HG02798 (cell line): ENCODE results near the gene KMT2C.
A peak's percentile ranks its signal among the peaks of the same experiment; 100 is the strongest.
"Not testable (repeated sequence)": the region's sequence is repeated elsewhere in the genome, so short reads cannot be mapped to it uniquely, and the experiment has no call there.

ENCODE experiments used
- ATAC-seq: cut with Tn5 transposase; IDR thresholded peaks from one replicate; pipeline ENCODE4 v1.9.1; 2021; ENCODE audit warnings: mild to moderate bottlenecking; ENCODE audit not compliant: unreplicated experiment, poor library complexity

KMT2C gene

DNA sequence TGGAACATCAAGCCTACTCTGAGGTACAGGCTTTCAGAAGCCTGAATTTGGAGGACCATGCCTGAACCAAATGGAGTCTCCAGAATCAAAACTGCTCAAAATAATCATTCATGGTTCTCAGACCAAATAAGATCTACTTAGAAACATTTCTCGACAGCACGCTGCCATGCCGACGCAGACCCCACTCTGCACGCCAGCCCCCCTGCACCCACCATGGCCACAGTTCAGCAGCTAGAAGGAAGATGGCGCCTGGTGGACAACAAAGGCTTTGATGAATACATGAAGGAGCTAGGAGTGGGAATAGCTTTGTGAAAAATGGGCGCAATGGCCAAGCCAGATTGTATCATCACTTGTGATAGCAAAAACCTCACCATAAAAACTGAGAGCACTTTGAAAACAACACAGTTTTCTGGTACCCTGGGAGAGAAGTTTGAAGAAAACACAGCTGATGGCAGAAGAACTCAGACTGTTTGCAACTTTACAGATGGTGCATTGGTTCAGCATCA lies 6.6 kb upstream of the KMT2C start:
- ATAC-seq = no peak

DNA sequence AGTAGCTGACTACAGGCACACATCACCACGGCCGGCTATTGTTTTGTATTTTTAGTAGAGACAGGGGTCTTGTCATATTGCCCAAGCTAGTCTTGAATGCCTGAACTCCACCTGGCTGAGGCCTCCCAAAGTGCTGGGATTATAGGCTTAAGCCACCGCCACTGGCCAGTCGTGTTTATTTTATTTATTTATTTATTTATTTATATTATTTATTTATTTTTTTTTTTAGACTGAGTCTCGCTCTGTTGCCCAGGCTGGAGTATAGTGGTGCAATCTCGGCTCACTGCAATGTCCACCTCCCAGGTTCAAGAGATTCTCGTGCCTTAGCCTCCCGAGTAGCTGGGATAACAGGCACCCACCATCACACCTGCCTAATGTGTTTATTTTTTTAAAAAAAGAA lies 6.0 kb upstream of the KMT2C start:
- ATAC-seq = not testable (repeated sequence)

DNA sequence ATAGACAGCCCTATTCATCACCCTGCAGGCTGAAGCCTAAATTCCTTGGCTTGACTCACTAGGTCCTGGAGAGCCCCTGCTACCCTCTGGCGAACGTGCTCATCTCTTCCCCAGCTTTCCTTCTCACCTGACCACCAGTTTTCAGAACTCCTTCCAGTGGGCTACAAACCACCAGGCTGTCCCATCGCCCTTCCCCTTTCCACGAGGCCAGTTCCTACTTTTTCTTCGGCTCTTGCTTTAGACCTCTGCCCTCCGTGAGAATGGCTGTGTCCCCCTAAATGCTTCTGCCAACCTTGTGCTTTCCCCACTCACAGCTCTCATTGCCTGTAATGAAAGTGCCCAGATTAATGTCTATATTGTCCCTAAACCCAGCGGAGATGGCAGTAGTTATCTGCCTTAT lies 5.4 kb upstream of the KMT2C start:
- ATAC-seq = not testable (repeated sequence)

DNA sequence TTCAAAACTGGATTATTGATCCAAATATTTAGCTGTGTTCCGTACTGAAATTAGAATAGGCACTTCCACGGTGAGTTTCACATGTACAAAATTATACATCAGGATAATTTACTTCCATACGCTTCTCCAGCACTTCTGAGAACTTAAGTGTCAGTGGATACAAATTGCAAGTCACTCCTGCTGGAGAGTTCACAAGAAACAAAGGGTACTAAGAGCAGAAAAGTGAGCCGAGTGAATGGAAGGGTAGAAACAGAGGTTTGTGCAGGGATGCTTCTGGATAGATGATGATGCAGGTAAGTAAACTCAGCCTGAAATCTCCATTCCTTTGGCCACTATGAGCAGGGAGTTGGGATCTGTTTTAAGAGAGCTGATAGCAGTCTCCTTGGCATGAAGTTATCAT lies 2.2 kb upstream of the KMT2C start:
- not testable (repeated sequence) for ATAC-seq

DNA sequence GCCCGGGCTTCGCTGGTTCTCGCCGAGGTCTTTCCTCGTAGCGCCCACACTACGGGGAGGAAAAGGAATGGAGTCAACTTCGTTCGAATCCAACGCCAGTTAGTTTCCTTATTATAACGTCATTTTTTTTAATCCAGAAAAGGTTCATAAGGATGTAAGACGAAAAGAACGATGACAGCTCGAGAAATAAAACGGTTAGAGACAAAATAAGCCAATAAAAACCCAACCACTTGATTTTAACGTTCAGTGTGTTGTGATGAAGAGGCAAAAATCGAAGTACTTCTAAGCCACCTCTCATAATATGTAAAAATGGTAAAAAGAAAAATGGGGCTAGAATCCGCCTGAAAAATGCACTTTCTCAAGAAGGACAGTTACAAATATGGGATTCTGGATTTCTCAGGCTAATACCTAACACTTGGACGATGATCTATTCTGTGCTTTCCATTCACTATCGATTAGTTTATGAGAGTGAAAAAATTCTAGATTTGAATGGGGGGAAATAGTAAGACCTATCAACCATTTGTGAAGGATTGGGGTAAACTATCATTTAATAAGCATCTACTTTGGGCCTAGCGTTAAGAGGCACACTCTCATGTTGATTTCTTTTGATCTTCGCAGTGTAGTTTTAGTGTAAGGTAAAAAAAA lies 1.2 kb upstream of the KMT2C start:
- not testable (repeated sequence) for ATAC-seq

DNA sequence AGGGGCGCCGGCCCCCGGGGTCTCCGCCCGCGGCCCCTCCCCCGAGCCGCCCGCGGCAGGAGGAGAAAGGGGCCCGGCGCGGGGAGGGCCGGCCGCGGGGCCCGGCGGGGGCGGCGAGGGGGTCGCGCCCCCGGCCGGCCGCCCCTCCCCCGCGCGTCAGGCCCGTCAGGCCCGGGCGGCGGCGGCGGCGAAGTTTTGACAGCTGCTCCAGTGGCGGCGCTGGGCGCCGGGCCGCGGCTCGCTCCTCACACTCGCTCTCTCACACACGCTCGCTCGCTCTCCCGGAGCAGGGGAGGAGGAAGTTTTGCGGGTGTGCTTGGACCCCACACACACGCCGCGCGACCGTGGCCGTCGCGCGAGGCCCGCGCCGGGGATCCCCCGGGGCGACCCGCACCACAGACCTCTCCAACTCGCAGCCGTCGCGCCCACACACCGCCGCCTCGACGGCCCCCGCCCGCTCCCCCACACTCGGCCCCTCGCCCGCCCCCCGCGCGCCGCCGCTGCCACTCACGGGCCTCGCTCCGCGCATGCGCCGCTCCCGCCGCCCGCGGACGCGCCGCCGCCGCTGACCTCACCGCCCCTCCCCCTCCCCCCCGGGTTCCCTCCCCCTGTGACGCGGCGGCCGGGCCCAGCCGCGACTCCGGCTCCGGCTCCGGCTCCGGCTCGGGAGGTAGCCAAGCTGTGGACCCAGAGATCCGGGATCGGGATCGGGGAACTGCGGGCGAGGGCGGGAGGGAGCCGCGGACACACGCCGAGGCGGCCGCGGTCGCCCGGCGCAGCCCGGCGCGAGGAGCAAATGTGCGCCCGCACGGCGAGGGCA lies 518 bp upstream of the KMT2C start:
- ATAC-seq = peak; percentile 65

DNA sequence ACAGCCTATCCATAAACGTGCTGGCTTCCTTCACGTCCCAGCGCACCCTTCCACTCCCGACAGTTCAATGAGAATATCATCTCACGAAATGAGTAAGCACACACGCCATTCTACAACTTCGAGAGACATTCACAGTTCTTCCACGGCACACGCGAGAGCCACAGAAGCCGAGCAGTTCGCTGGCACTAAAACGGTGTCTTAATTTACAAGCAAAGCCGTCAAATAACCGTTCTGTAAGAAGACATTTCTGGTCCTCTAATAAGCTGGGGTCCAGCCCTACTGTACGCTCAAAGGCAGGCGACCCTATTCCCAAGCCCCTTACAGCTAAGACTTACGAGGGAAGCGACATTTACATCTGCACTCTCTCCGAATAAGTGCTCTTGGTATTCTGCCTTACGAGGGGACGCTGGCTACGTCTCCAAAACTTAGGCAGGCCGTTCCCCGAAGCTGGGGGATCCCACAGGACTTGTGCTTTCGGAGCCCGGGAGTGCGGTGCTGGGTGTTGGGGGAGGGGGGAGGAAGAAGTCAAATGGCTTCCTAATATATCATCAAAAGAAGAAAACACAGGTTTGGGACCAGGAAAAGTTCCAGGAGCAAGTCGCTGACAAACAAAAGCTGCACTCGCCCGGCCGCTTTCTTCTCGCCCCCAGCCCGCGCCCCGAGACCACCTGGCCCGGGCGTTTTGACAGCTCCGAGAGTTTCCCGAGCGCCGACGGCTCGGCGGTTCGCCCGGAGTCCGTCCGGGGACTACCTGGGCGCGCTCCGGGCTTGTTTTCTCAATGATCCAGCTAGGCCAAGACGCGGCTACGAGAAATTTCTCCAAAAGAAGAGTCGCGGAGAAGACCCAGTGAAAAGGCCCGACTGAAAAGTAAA lies 1.1 kb downstream of the KMT2C start:
- ATAC-seq = not testable (repeated sequence)

DNA sequence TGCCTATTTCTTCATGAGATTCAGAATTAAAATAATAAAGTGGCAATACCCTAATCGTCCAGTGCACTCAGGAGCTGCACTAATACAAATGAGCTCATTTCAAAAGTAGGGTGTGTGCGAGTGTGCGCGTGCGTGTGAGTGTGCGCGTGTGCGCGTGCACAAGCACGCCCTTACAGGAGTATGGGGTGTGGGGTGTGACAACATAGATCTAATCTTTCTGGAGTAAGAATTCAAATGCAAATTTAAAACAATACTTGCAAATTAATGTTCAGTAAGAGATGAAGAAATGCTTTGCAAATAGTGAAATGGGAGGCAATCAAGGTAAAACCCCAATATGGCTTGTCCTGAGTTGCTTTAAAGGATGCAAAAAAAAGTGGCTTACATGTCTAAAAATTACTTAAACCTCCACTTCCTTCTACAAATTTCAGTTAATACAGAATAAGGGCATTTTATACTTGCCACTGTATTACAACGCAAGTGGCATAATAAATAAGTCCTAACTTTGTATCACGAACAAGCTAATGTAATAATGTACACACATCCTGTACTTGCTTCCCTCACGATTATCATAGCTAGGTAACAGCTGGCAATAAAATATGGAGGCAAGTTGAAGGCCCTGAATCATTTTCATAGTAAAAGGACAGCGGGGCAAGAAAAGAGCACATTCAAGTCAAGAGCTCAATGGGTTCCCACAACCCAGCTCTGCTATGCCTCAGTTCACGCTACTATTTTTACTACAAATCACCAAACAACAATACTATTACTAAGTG lies 1.9 kb downstream of the KMT2C start:
- ATAC-seq = peak; percentile 17

DNA sequence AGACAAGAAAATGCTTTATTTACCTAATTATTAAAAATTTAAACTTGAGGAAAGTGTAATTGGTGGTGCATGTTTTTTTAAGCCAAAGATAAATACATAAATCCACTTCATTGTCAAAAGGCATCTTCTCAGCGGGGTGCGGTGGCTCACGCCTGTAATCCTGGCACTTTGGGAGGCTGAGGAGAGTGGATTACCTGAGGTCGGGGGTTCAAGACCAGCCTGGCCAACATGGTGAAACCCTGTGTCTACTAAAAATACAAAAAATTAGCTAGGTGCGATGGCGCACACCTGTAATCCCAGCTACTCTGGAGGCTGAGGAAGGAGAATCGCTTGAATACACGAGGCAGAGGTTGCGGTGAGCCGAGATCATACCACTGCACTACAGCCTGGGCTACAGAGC lies 3.1 kb downstream of the KMT2C start:
- ATAC-seq = not testable (repeated sequence)

DNA sequence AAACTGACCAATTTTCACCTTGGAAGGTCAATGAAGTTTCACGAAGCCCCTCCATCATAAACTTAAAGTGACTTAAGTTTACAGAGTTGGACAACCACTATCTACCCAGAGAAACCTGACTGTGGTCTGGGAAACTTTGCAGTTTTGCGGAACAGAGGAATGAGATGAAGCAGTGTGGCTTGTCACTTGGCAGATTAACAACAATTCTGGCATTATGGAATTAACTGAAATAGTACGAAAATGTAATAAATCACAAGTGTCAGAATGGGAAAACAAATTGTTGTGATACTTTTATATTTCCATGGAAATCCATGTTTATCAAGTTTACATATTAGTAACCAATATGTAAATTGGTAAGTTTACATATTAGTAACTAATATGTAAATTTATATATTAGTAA lies 4.9 kb downstream of the KMT2C start:
- ATAC-seq = no peak

DNA sequence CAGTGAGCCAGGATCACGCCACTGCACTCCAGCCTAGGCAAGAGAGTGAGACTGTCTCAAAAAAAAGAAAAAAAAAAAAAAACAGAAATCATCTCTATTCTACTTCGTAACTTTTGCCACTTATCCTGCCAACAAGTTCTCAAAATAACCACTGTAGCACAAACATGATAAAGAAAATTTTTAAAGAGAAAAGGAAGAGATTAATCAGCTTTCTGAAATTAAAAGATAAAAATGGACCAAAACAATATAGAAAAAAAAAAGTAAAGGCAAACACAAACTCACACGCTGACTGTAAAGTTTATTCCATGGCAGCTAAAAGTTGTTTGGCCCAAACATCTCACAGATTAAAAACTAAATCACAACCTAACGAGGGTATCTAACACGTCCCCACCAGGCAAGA lies 5.7 kb downstream of the KMT2C start:
- not testable (repeated sequence) for ATAC-seq

DNA sequence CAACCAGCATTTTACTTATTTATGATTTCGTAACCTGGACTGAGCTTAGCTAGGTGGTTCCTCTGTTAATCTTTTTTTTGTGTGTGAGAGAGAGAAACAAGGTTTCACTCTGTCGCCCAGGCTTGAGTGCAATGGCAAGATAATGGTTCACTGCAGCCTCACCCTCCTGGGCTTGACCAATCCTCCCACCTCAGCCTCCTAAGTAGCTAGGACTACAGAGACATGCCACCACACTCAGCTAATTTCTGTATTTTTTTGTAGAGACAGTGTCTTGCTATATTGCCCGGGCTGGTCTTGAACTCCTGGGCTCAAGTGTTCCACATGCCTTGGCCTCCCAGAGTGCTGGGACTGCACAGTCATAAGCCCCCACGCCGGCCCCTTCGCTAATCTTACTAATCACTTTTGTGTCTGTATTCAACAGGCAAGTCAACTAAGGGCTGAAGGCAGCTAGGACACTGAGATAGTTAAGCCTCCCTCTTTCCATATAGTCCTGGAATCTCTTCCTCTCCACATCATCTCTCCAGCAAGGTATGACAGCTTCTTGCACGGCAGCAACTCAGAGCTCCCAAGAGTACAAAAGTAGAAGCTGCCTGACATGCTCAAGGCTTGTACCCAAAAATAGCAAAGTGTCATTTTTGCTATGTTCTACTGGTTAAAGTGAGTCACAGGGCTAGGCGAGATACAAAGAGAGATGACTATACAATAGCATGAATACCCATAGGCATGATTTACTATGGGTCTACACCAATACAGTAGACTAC lies 11.3 kb downstream of the KMT2C start:
- ATAC-seq = no peak

DNA sequence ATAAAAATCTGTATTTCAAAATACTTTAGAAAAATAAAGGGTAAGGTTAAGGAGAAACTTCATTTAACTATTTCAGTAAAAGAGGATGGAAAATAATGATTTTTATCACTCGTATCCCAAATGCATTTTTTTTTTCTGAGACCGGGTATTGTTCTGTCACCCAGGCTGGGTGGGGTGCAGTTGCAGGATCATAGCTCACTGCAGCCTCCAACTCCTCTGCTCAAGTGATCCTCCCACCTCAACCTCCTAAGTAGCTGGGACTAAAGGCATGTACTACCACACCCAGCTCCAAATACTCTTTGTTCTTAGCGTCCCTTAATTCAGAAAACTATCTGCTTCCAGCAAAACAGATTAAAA lies 11.8 kb downstream of the KMT2C start:
- ATAC-seq = no peak

DNA sequence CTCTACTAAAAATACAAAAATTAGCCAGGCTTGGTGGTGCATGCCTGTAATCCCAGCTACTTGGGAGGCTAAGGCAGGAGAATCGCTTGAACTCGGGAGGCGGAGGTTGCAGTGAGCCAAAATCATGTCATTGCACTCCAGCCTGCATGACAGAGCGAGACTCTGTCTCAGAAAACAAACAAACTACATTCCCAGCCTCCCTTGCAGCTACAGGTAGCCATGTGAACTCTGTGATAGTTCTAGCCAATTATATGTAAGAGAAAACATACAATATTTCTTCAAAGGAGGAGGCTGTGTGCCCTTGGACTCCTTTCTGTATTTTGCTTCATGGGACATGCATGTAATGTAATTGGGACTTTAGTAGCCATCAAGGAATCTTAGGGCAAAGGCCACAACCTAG lies 12.6 kb downstream of the KMT2C start:
- ATAC-seq = not testable (repeated sequence)

DNA sequence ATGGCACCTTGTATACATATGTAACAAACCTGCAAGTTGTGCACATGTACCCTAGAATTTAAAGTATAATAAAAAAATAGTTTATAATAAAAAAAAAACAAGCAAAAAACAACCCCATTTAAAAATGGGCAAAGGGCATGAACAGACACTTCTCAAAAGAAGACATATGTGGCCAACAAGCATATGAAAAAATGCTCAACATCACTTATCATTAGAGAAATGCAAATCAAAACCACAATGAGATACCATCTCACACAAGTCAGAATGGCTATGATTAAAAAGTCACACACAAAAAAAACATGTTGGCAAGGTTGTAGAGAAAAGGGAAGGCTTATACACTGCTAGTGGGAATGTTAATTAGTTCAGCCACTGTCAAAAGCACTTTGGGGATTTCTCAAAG lies 14.9 kb downstream of the KMT2C start:
- not testable (repeated sequence) for ATAC-seq

DNA sequence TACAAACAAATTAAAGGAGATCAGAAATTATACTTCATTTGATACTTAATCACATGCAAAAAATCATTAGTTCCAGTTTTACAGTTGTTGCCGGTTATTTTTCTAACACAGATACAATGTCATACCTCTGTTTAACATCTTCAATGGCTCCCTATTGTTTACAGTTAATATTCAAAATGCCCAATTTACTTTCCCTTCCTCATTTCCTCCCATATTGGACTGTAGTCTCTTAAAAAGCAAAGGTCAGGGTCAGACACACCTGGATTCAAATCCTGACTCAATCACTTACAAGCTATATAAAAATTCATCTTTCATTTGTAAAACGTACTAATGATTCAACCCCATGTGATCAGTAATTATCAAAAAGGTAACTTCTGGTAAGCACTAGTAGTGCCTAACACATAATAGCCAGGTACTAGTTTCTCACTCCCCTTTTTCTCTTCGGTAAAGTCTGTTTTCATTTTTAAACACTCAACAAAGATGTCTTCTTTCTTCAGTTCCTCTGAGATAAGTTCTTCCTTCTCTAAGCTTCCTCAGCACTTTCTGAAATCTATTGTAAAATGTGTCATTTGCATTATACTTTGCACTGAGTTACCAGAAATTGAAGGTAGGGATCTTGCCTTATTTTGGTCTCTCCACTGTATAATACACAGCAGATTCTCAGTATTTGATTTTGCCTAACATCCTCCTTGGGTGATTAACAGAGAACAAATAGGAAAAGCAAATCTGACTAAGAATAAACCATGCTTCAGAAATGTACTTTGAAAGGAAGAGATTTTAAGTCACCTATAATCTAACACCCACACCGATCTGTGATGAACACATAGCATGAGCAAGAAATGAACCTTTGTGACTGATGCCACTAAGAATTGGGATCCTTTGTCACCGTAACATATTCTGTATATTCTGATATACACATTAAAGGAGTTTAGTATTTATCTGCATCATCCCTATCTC lies 16.1 kb downstream of the KMT2C start:
- ATAC-seq = no peak

DNA sequence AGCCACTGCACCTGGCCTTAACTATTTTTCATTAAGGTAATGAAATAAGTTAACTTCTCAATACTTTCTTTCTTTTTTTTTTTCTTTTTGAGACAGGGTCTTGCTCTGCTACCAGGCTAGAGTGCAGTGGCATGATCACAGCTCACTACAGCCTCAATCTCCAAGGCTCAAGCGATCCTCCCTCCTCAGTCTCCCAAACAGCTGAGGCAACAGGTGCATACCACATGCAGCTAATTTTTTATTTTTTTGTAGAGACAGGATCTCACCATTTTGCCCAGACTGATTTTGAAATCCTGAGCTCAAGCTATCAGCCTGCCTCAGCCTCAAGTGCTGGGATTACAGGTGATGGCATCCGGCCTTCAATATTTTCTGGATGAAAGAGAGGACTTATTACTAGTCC lies 21.0 kb downstream of the KMT2C start:
- ATAC-seq = no peak

DNA sequence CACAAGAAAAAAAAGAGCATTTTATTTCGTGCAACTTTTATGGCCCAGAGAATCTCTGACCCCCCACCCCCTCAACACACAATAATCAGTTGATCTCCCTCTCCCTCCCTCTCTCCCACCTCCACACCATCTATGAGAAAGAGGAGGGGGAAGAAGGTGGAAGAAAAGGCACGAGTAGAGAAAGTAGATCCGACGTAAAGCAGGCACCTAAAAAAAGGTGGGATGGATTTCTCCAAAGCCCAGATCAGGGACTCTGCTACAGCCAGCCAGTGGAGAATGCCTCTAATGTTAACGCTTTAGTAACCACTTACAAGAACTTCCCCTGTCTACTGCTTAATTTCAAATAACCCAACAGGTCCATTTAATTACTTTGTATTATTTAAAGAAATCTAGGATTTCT lies 24.4 kb downstream of the KMT2C start:
- ATAC-seq = no peak
